Thyroid gland (tissue), 4 donors: Measurements from ENCODE around the gene TBCD.

Experiments used
- CTCF ChIP-seq, 6 experiments: fragments of 200-600 bp in 3 of 6; fragments of 450-650 bp in 3 of 6; sonication (generic) in 3 of 6; IDR thresholded peaks; one replicate each; pipeline ENCODE4 v1.5.1; 2016 to 2019; ENCODE audit warnings: antibody characterized with exemption in 6 of 6, mild to moderate bottlenecking in 2 of 6, inconsistent platforms in 1 of 6, moderate library complexity in 1 of 6
- POLR2A ChIP-seq, 2 donors: fragments of 450-650 bp; IDR thresholded peaks; one replicate each; pipeline ENCODE4 v1.6.1; 2017; ENCODE audit warnings: antibody characterized with exemption in 2 of 2, mild to moderate bottlenecking in 2 of 2, moderate library complexity in 1 of 2

- TF ChIP-seq POLR2A (IDR thresholded peaks at IDR 0.05) (no peak), CTCF (IDR thresholded peaks at IDR 0.05) (no peak)
These were observed 227.9 kb downstream of the TBCD start for GRCh38 chr17:82979718-82980117.
